Measurements from ENCODE around the gene PRR15.

DNA sequence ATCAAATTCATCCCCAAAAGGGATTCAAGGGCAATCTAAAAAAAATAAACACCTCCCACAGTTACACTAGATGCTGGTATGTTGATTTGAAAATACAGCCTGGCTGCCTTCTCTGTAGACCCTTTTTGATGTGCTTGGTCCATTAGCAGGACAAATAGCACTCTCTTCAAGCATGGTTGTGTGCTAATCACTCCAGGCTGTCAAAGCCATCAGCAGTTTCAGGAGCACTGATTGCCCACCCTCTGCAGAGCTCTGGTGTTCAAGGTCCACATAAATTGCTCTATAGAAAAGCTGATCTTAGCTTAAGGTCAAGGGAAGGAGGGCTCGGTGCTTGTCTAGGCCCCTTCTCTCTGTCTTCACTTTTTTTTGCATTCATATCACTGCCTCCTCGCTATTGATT lies 35.4 kb downstream of the PRR15 start:
- TF ChIP-seq GATA2 (IDR thresholded peaks at IDR 0.05; ENCODE audit: low read depth, low read length) (no peak), GATA3 (IDR thresholded peaks at IDR 0.05; ENCODE audit: low read depth, low read length) (no peak)

Data from SH-SY5Y (cell line).